B cell (primary cell): Measurements from ENCODE around the gene RASA2. TPM values are rescaled to one million over a fixed set of nuclear protein-coding genes. Genes with fewer than 3 reads are reported as not detected.

Source experiments
- ATAC-seq: fragments of 200-7000 bp; cut with Tn5 transposase; one replicate; pipeline ENCODE4 v1.10.0; 2021; ENCODE audit warnings: low read depth, mild to moderate bottlenecking, moderate number of reproducible peaks, moderate library complexity
- CTCF ChIA-PET: fragments of 350-600 bp; sonication (Branson Sonifier 250); formaldehyde crosslinking; loops from one replicate; lab custom pipeline; 2021; ENCODE audit warnings: antibody characterized with exemption, inconsistent platforms; lab: Charles Lee
- POLR2A ChIA-PET: fragments of 350-600 bp; sonication (Branson Sonifier 250); formaldehyde crosslinking; loops from one replicate; lab custom pipeline; 2021; ENCODE audit warnings: antibody characterized with exemption; lab: Charles Lee
- DNase-seq: peaks from one replicate; pipeline ENCODE4 v3.0.0; 2013
- H2AFZ ChIP-seq: 2 replicates; pipeline ENCODE4 v1.6.1; 2012; ENCODE audit warnings: mild to moderate bottlenecking, low read depth, low read length; ENCODE audit not compliant: insufficient read depth, poor library complexity, severe bottlenecking
- H3K27ac ChIP-seq, 2 donors: 1 replicate in 1 of 2; 2 replicates in 1 of 2; pipeline ENCODE4 v1.5.1; 2012 to 2013; ENCODE audit warnings: low read length in 2 of 2, mild to moderate bottlenecking in 2 of 2, moderate library complexity in 1 of 2
- H3K27me3 ChIP-seq, 4 experiments: fragments of 200-600 bp in 1 of 4; sonication (generic) in 1 of 4; replicated peaks in 1 of 4; 1 replicate in 2 of 4; 2 replicates in 2 of 4; pipeline versions ENCODE4 v1.6.1 to v1.7.0; 2013 to 2016; ENCODE audit warnings: low read length in 3 of 4, mild to moderate bottlenecking in 2 of 4, mixed read lengths in 1 of 4, moderate library complexity in 1 of 4; ENCODE audit not compliant: insufficient read depth in 4 of 4, control insufficient read depth in 3 of 4; ENCODE audit errors: control extremely low read depth in 1 of 4
- H3K36me3 ChIP-seq, 2 experiments: replicated peaks in 1 of 2; 1 replicate in 1 of 2; 2 replicates in 1 of 2; pipeline versions ENCODE4 v1.6.1 to v1.7.1; 2013; ENCODE audit warnings: low read length in 1 of 2; ENCODE audit not compliant: insufficient read depth in 2 of 2, control insufficient read depth in 1 of 2; ENCODE audit errors: control extremely low read depth in 1 of 2, extremely low read depth in 1 of 2
- H3K4me1 ChIP-seq, 2 donors: fragments of 200-600 bp in 1 of 2; sonication (generic) in 1 of 2; 1 replicate in 1 of 2; 2 replicates in 1 of 2; pipeline versions ENCODE4 v1.5.1 to v1.6.1; 2013 to 2017; ENCODE audit warnings: low read length in 2 of 2; ENCODE audit not compliant: control insufficient read depth in 2 of 2, insufficient read depth in 2 of 2
- H3K4me2 ChIP-seq: replicated peaks from 2 replicates; pipeline ENCODE3; 2012; ENCODE audit warnings: mild to moderate bottlenecking, low read depth, low read length; ENCODE audit not compliant: poor library complexity, severe bottlenecking
- H3K4me3 ChIP-seq, 5 experiments: fragments of 200-600 bp in 1 of 5; sonication (generic) in 1 of 5; 1 replicate in 3 of 5; 2 replicates in 2 of 5; pipeline versions ENCODE4 v1.5.1 to v1.7.0; 2011 to 2016; ENCODE audit warnings: low read length in 4 of 5, mild to moderate bottlenecking in 4 of 5, low read depth in 2 of 5, control low read depth in 1 of 5, moderate library complexity in 1 of 5; ENCODE audit not compliant: insufficient read depth in 1 of 5; ENCODE audit errors: control extremely low read depth in 1 of 5, extremely low read depth in 1 of 5
- H3K79me2 ChIP-seq: fragments of 200-600 bp; sonication (generic); one replicate; pipeline ENCODE4 v1.6.0; 2016; ENCODE audit warnings: low read length; ENCODE audit not compliant: control insufficient read depth, insufficient read depth
- H3K9ac ChIP-seq: fragments of 200-600 bp; sonication (generic); 2 replicates; pipeline ENCODE4 v1.6.1; 2017; ENCODE audit warnings: mild to moderate bottlenecking, low read length, moderate library complexity
- H3K9me3 ChIP-seq, 3 donors: one replicate each; pipeline versions ENCODE4 v1.6.1 to v1.7.1; 2013; ENCODE audit warnings: low read length in 2 of 3; ENCODE audit not compliant: control insufficient read depth in 2 of 3, insufficient read depth in 1 of 3; ENCODE audit errors: control extremely low read depth in 1 of 3
- H4K20me1 ChIP-seq: 2 replicates; pipeline ENCODE4 v1.6.0; 2012; ENCODE audit warnings: mild to moderate bottlenecking, low read length; ENCODE audit not compliant: insufficient read depth, control insufficient read depth, poor library complexity, severe bottlenecking
- H3K27ac Mint-ChIP-seq: one replicate; pipeline ENCODE4 v1.8.0; 2021; ENCODE audit warnings: mixed read lengths
- H3K27me3 Mint-ChIP-seq: one replicate; pipeline ENCODE4 v1.8.0; 2021; ENCODE audit warnings: mixed read lengths
- H3K4me1 Mint-ChIP-seq: one replicate; pipeline ENCODE4 v1.8.0; 2021; ENCODE audit warnings: mixed read lengths
- H3K4me3 Mint-ChIP-seq: one replicate; pipeline ENCODE4 v1.8.0; 2021; ENCODE audit warnings: mixed read lengths
- H3K9me3 Mint-ChIP-seq: one replicate; pipeline ENCODE4 v1.8.0; 2022; ENCODE audit warnings: mixed read lengths; ENCODE audit not compliant: insufficient read depth
- CTCF ChIP-seq: fragments of 200-600 bp; IDR thresholded peaks from one replicate; pipeline ENCODE4 v1.8.0; 2022; ENCODE audit warnings: antibody characterized with exemption, mild to moderate bottlenecking
- EZH2 ChIP-seq: IDR thresholded peaks from 2 replicates; pipeline ENCODE4 v1.6.1; 2012; ENCODE audit warnings: borderline replicate concordance, low read depth, mild to moderate bottlenecking, moderate library complexity, low read length; ENCODE audit not compliant: insufficient read depth, poor library complexity, severe bottlenecking
- WGBS: methylation state at CpG from one replicate; pipeline ENCODE4 v1.1.5; 2013; ENCODE audit warnings: missing lambda C conversion rate; ENCODE audit not compliant: insufficient coverage; 5-methylcytosine and 5-hydroxymethylcytosine counted together
- intact Hi-C: fragments of 100-400 bp; cut with micrococcal nuclease; formaldehyde crosslinking; loops from one replicate; pipeline ENCODE4 v1.10.0; 2022
- polyA plus RNA-seq: library from polyadenylated mRNA; depleted of rRNA; stranded (reverse); fragments of >200 nt; gene quantifications from 2 replicates; pipeline ENCODE4 v1.2.3, GENCODE V29; 2012
- total RNA-seq, 2 donors: library from RNA; stranded (reverse); fragments of 120-200 nt in 1 of 2; gene quantifications; 1 replicate in 1 of 2; 2 replicates in 1 of 2; pipeline versions ENCODE4 v1.2.3 to v1.2.4, GENCODE V29; 2013 to 2022

RASA2 gene
- total and polyA plus RNA-seq, 2 donors (not counting 1 experiment from before 2014, with no cell fraction given) = 12.3 to 47.7 TPM

GRCh38 chr3:141650783-141651182 is 164.0 kb downstream of the RASA2 start:
- H3K9me3 Mint-ChIP-seq = no peaks in the 10 kb centered on the region
- Histone ChIP-seq H3K4me1 (no peaks in the 10 kb centered on the region), H3K4me2 (no peak overlapping the region), H3K9ac (no peak overlapping the region), H3K36me3 (no peaks in the 10 kb centered on the region), H3K79me2 (no peaks in the 10 kb centered on the region), H4K20me1 (no peaks in the 10 kb centered on the region), H3K27ac (no peak overlapping the region), H3K27me3 (peaks cover 0 to 3% (median under 1%) of the 10 kb centered on the region in 4 experiments), H2AFZ (no peak overlapping the region), H3K4me3 (no peak overlapping the region), H3K9me3 (peaks cover 0 to 2% (median 0%) of the 10 kb centered on the region in 3 donors)
- ChIA-PET POLR2A (no interaction called here), CTCF (no interaction called here)
- WGBS = no CpG with 5 or more reads among the region's 2 CpGs
- DNase-seq = no peak
- H3K4me1 Mint-ChIP-seq = no peaks in the 10 kb centered on the region
- H3K4me3 Mint-ChIP-seq = no peak overlapping the region
- no peak for TF ChIP-seq EZH2
- no peak for TF ChIP-seq CTCF
- peaks cover 10% of the 10 kb centered on the region for H3K27me3 Mint-ChIP-seq
- intact Hi-C loops = no loop called here
- ATAC-seq = no peak
- H3K27ac Mint-ChIP-seq = no peak overlapping the region

DNA sequence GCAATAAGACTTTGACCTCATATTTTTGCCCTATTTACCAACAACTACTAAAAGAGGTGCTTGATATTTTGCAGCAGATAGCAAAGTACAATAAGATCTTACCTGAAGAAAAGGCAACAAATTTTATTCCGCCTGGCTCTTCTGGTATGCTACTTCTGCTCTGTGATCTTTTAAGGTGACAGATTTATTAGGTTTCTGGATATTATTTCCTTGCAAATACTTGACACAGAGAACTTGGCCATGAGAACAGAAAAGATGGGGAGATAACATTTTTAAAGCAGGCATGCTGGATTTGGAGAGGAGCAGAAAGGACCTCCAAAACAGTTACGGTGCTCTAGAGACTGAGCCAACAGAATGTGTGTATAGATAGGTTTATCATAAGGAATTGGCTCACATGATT is 164.6 kb downstream of the RASA2 start:
- 100% methylated on average over 1 of the region's 2 CpGs for WGBS
- Mint-ChIP-seq H3K27me3 (peaks cover 13% of the 10 kb centered on the region), H3K9me3 (no peaks in the 10 kb centered on the region), H3K27ac (no peak overlapping the region), H3K4me1 (no peaks in the 10 kb centered on the region), H3K4me3 (no peak overlapping the region)
- Histone ChIP-seq H2AFZ (no peak overlapping the region), H3K36me3 (no peaks in the 10 kb centered on the region), H4K20me1 (no peaks in the 10 kb centered on the region), H3K9me3 (peaks cover 0 to 2% (median 0%) of the 10 kb centered on the region in 3 donors), H3K79me2 (no peaks in the 10 kb centered on the region), H3K4me3 (no peak overlapping the region), H3K27me3 (peaks cover 0 to 4% (median 2%) of the 10 kb centered on the region in 4 experiments), H3K4me1 (no peaks in the 10 kb centered on the region), H3K4me2 (no peak overlapping the region), H3K27ac (no peak overlapping the region), H3K9ac (no peak overlapping the region)
- intact Hi-C loops = no loop called here
- POLR2A ChIA-PET = no interaction called here
- DNase-seq (no peak), ATAC-seq (no peak)
- TF ChIP-seq CTCF (no peak), EZH2 (no peak)
- CTCF ChIA-PET = no interaction called here
